Tibial nerve (tissue), 3 donors: ENCODE data around the gene RASA3.

ENCODE experiments used
- CTCF ChIP-seq, 5 experiments: fragments of 200-600 bp in 3 of 5; fragments of 450-650 bp in 2 of 5; sonication (generic) in 3 of 5; IDR thresholded peaks; one replicate each; pipeline ENCODE4 v1.5.1; 2016 to 2019; ENCODE audit warnings: antibody characterized with exemption in 5 of 5, mild to moderate bottlenecking in 3 of 5, moderate library complexity in 2 of 5
- POLR2A ChIP-seq, 2 donors: fragments of 450-650 bp; IDR thresholded peaks; one replicate each; pipeline ENCODE4 v1.6.1; 2017; ENCODE audit warnings: antibody characterized with exemption in 2 of 2, mild to moderate bottlenecking in 2 of 2, moderate library complexity in 2 of 2

GRCh38 chr13:113996912-113997745, 135.3 kb downstream of the RASA3 start:
- TF ChIP-seq CTCF (IDR thresholded peaks at IDR 0.05) (no peak), POLR2A (IDR thresholded peaks at IDR 0.05) (no peak)
